SK-N-MC (cell line): ENCODE measurements around the gene LRP1B.

Experiments used
- DNase-seq: peaks from one replicate; pipeline ENCODE4 v3.0.0-alpha.2; 2011; ENCODE audit warnings: low read depth, low spot score
- H3K27ac ChIP-seq: fragments of 200-600 bp; sonication (generic); 2 replicates; pipeline ENCODE4 v1.5.1; 2016; ENCODE audit warnings: mixed run types
- H3K36me3 ChIP-seq: fragments of 200-600 bp; sonication (generic); 2 replicates; pipeline ENCODE4 v1.6.1; 2017; ENCODE audit warnings: antibody characterized with exemption, low read length, mixed read lengths; ENCODE audit not compliant: insufficient read depth
- H3K4me3 ChIP-seq: fragments of 200-600 bp; sonication (generic); 2 replicates; pipeline ENCODE4 v1.5.1; 2016
- H3K9ac ChIP-seq: fragments of 200-600 bp; sonication (generic); 2 replicates; pipeline ENCODE4 v1.8.0; 2017; ENCODE audit warnings: mixed run types, mixed read lengths; ENCODE audit not compliant: insufficient read length
- H3K9me3 ChIP-seq: fragments of 200-600 bp; sonication (generic); 2 replicates; pipeline ENCODE4 v1.6.1; 2017; ENCODE audit warnings: low read depth, mild to moderate bottlenecking, antibody characterized with exemption, low read length, moderate library complexity, mixed read lengths
- EZH2 ChIP-seq: fragments of 200-600 bp; sonication (generic); IDR thresholded peaks from one replicate; pipeline ENCODE4 v1.6.1; 2017; ENCODE audit warnings: antibody characterized with exemption
- FOXP2 ChIP-seq: optimal IDR thresholded peaks from 2 replicates; pipeline ENCODE3; 2011; ENCODE audit warnings: mild to moderate bottlenecking, moderate library complexity; ENCODE audit not compliant: insufficient read depth; ENCODE audit errors: extremely low read length, control extremely low read depth
- POLR2AphosphoS5 ChIP-seq: IDR thresholded peaks from 2 replicates; pipeline ENCODE4 v1.6.1; 2012; ENCODE audit warnings: mild to moderate bottlenecking, low read depth, low read length, borderline replicate concordance

LRP1B gene

GRCh38 chr2:141417246-141417797 is 713.5 kb downstream of the LRP1B start:
- Histone ChIP-seq H3K9me3 (no peaks in the 10 kb centered on the region), H3K9ac (no peak overlapping the region), H3K27ac (no peak overlapping the region), H3K4me3 (no peak overlapping the region), H3K36me3 (no peaks in the 10 kb centered on the region)
- TF ChIP-seq FOXP2 (no peak), EZH2 (no peak), POLR2AphosphoS5 (no peak)
- DNase-seq, result no peak

- DNase-seq, result no peak
- Histone ChIP-seq H3K4me3 (no peak overlapping the region), H3K9ac (no peak overlapping the region), H3K36me3 (no peaks in the 10 kb centered on the region), H3K27ac (no peak overlapping the region), H3K9me3 (no peaks in the 10 kb centered on the region)
- TF ChIP-seq FOXP2, result no peak
- TF ChIP-seq EZH2, result no peak
- TF ChIP-seq POLR2AphosphoS5, result no peak
Observed at GRCh38 chr2:141411419-141411818, 719.4 kb downstream of the LRP1B start.

- Histone ChIP-seq H3K4me3 (no peak overlapping the region), H3K9me3 (no peaks in the 10 kb centered on the region), H3K9ac (no peak overlapping the region), H3K27ac (no peak overlapping the region), H3K36me3 (no peaks in the 10 kb centered on the region)
- no peak for DNase-seq
- no peak for TF ChIP-seq POLR2AphosphoS5
- no peak for TF ChIP-seq FOXP2
- TF ChIP-seq EZH2, result no peak
Observed at GRCh38 chr2:141399270-141399669, 731.5 kb downstream of the LRP1B start.

DNA sequence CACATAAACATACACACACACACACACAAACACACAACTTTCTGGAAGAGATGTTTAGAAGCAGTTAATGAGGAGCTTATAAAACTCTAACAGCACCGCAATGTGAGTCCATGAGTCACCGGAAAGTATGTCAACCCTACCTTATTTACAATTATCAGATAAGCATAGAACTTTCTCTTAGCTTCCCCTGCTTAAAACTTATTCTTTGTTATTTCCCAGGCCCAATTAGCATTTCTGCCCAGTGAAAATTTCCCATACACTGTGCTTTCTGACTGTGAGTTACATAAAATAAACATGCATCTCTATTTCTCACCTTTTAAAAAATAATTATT is 737.6 kb downstream of the LRP1B start:
- no peak for DNase-seq
- Histone ChIP-seq H3K9ac (no peak overlapping the region), H3K36me3 (no peaks in the 10 kb centered on the region), H3K4me3 (no peak overlapping the region), H3K27ac (no peak overlapping the region), H3K9me3 (no peaks in the 10 kb centered on the region)
- TF ChIP-seq POLR2AphosphoS5, result no peak
- TF ChIP-seq FOXP2, result no peak
- TF ChIP-seq EZH2, result no peak

DNA sequence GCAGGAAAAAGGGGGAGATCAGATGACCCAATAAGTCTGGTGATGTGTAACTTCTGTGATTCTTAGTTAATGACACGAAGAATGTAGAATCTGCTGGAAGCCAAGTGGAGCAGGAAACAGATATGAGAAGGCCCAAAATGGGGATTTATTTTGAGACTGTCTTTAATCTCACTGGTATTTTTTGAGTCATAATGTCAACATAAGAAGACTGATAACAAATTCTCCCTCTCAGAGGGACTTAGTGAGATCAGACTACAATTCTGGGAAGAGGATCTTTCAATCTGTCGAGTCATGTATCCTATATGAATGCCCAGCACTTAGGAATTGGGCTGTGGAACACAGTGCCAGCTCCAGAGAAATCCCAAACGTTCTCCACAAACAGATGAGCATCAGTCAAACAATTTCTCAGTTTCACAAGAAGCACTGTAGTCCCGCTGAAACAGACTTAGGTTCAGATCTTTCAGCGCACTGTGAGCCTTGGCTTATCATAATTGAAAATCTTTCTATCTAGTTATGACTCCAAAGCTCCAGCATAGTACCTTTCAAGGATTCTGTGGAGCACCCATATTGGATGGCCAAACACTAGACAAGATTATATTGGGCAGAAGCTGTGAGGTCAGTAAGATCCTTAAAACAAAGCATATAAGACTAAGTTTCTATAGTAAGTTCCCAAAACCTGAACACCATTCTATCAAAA is 738.2 kb downstream of the LRP1B start:
- no peak for TF ChIP-seq EZH2
- no peak for TF ChIP-seq POLR2AphosphoS5
- TF ChIP-seq FOXP2, result no peak
- H3K9me3 ChIP-seq, result no peaks in the 10 kb centered on the region
- no peak for DNase-seq
- H3K36me3 ChIP-seq, result no peaks in the 10 kb centered on the region
- no peak overlapping the region for H3K27ac ChIP-seq
- no peak overlapping the region for H3K9ac ChIP-seq
- H3K4me3 ChIP-seq, result no peak overlapping the region

DNA sequence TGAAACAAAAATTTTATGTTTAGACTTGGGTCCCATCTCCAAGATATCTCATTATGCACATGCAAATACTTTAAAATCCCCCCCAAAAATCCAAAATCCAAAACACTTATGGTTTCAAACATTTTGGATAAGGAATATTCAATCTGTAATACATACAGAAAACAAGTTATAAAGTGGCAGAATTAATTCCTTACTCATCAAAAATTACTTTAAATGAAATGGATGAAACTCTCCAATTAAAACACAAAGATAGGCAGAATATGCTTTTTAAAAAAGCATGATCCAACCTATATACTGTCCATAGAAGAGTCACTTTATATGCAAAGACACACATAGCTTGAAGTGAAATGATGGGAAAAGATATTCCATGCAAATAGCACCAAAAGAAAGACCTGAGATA is 744.6 kb downstream of the LRP1B start:
- no peak overlapping the region for H3K9ac ChIP-seq
- no peak overlapping the region for H3K27ac ChIP-seq
- no peak overlapping the region for H3K4me3 ChIP-seq
- no peaks in the 10 kb centered on the region for H3K36me3 ChIP-seq
- no peak for TF ChIP-seq EZH2
- no peak for TF ChIP-seq POLR2AphosphoS5
- no peak for TF ChIP-seq FOXP2
- no peaks in the 10 kb centered on the region; the same call in 1 of the 2 replicates for H3K9me3 ChIP-seq
- no peak for DNase-seq

- Histone ChIP-seq H3K36me3 (no peaks in the 10 kb centered on the region), H3K27ac (no peak overlapping the region), H3K4me3 (no peak overlapping the region), H3K9ac (no peak overlapping the region), H3K9me3 (no peaks in the 10 kb centered on the region; the same call in 1 of the 2 replicates)
- no peak for DNase-seq
- no peak for TF ChIP-seq EZH2
- TF ChIP-seq FOXP2, result no peak
- TF ChIP-seq POLR2AphosphoS5, result no peak
Observed at GRCh38 chr2:141384676-141385075, 746.1 kb downstream of the LRP1B start.

- Histone ChIP-seq H3K9me3 (peaks cover 4% of the 10 kb centered on the region; the same call in 1 of the 2 replicates), H3K36me3 (no peaks in the 10 kb centered on the region), H3K9ac (no peak overlapping the region), H3K4me3 (no peak overlapping the region), H3K27ac (no peak overlapping the region)
- DNase-seq, result no peak
- no peak for TF ChIP-seq FOXP2
- TF ChIP-seq EZH2, result no peak
- no peak for TF ChIP-seq POLR2AphosphoS5
Observed at GRCh38 chr2:141381946-141382345, 748.9 kb downstream of the LRP1B start.
